ENCODE measurements around the gene DAPK1. TPM values are rescaled to one million over a fixed set of nuclear protein-coding genes. Genes with fewer than 3 reads are reported as not detected.

DAPK1 gene
- 10 to 100 TPM; 19.1 to 44.8 (median 40.4) TPM for total RNA-seq

- TF ChIP-seq POLR2A (IDR thresholded peaks at IDR 0.05) (peak; percentile 25 to 45), CTCF (IDR thresholded peaks at IDR 0.05) (peak in 2 of 4 experiments; percentile 19 to 28)
- DNase-seq = peak; percentile 34 to 52
- no peaks in the 10 kb centered on the region for H3K27me3 ChIP-seq
- intact Hi-C loops (cut with DNase I; ENCODE audit: low total_unique reads) = no loop called here
- no peaks in the 10 kb centered on the region for H3K4me1 ChIP-seq
- H3K4me3 ChIP-seq = peak within 1 kb of the TSS; percentile 54 to 83
- peak within 1 kb of the TSS; percentile 67 to 76 for H3K27ac ChIP-seq
- no peaks in the 10 kb centered on the region for H3K36me3 ChIP-seq
- no peaks in the 10 kb centered on the region for H3K9me3 ChIP-seq
Measured at GRCh38 chr9:87497604-87498045, at the start of gene DAPK1. DAPK1 (plus strand) TSS chr9:87497867; CDS start chr9:87499078, 1,211 bp downstream.

- TF ChIP-seq POLR2A (IDR thresholded peaks at IDR 0.05) (no peak), CTCF (IDR thresholded peaks at IDR 0.05) (no peak)
- intact Hi-C loops (cut with DNase I; ENCODE audit: low total_unique reads) = no loop called here
- no peak overlapping the region for H3K27ac ChIP-seq
- H3K4me3 ChIP-seq = no peak overlapping the region
- no peaks in the 10 kb centered on the region for H3K27me3 ChIP-seq
- no peaks in the 10 kb centered on the region for H3K36me3 ChIP-seq
- DNase-seq = no peak
- no peaks in the 10 kb centered on the region for H3K4me1 ChIP-seq
- no peaks in the 10 kb centered on the region for H3K9me3 ChIP-seq
Measured at GRCh38 chr9:87451149-87451548, 46.5 kb upstream of the DAPK1 start.

- Histone ChIP-seq H3K9me3 (no peaks in the 10 kb centered on the region), H3K4me3 (no peak overlapping the region), H3K27me3 (no peaks in the 10 kb centered on the region), H3K4me1 (no peaks in the 10 kb centered on the region), H3K36me3 (no peaks in the 10 kb centered on the region), H3K27ac (no peak overlapping the region)
- intact Hi-C loops (cut with DNase I; ENCODE audit: low total_unique reads) = no loop called here
- TF ChIP-seq CTCF (IDR thresholded peaks at IDR 0.05) = no peak
- TF ChIP-seq POLR2A (IDR thresholded peaks at IDR 0.05) = no peak
- no peak for DNase-seq
Measured at GRCh38 chr9:87455407-87455806, 42.3 kb upstream of the DAPK1 start.

- no peak for DNase-seq
- no peaks in the 10 kb centered on the region for H3K36me3 ChIP-seq
- H3K4me1 ChIP-seq = no peaks in the 10 kb centered on the region
- H3K27ac ChIP-seq = no peak overlapping the region
- intact Hi-C loops (cut with DNase I; ENCODE audit: low total_unique reads) = no loop called here
- H3K27me3 ChIP-seq = no peaks in the 10 kb centered on the region
- H3K9me3 ChIP-seq = no peaks in the 10 kb centered on the region
- TF ChIP-seq POLR2A (IDR thresholded peaks at IDR 0.05) (no peak), CTCF (IDR thresholded peaks at IDR 0.05) (no peak)
- H3K4me3 ChIP-seq = no peak overlapping the region
Measured at GRCh38 chr9:87461256-87461655, 36.4 kb upstream of the DAPK1 start.

- Histone ChIP-seq H3K27ac (peak overlapping the region; percentile 59 to 61), H3K4me1 (no peaks in the 10 kb centered on the region), H3K9me3 (no peaks in the 10 kb centered on the region), H3K36me3 (no peaks in the 10 kb centered on the region), H3K4me3 (no peak overlapping the region), H3K27me3 (no peaks in the 10 kb centered on the region)
- DNase-seq = peak in 1 of 2 donors; percentile 18
- TF ChIP-seq POLR2A (IDR thresholded peaks at IDR 0.05) = no peak
- no peak for TF ChIP-seq CTCF (IDR thresholded peaks at IDR 0.05)
- intact Hi-C loops (cut with DNase I; ENCODE audit: low total_unique reads) = no loop called here
Measured at GRCh38 chr9:87464110-87464991, 33.3 kb upstream of the DAPK1 start.
